PC-9 (cell line): ENCODE results near the gene ZBTB18.

Source experiments
- CTCF ChIP-seq: fragments of 200-600 bp; sonication (generic); conservative IDR thresholded peaks from 2 replicates; pipeline ENCODE4 v1.6.1; 2017; ENCODE audit warnings: mixed run types, antibody characterized with exemption, mild to moderate bottlenecking, moderate library complexity
- EZH2 ChIP-seq: fragments of 200-600 bp; sonication (generic); IDR thresholded peaks from 2 replicates; pipeline ENCODE4 v1.8.0; 2017; ENCODE audit warnings: antibody characterized with exemption, low read depth

GRCh38 chr1:244028701-244029100 is 22.4 kb upstream of the ZBTB18 start:
- TF ChIP-seq CTCF (no peak), EZH2 (no peak)
